ENCODE data around the gene POLR2E.

The POLR2E gene

GRCh38 chr19:1139126-1139525 is 44.0 kb upstream of the POLR2E start:
- H3K4me1 ChIP-seq, result no peaks in the 10 kb centered on the region
- TF ChIP-seq, protein P1, sequence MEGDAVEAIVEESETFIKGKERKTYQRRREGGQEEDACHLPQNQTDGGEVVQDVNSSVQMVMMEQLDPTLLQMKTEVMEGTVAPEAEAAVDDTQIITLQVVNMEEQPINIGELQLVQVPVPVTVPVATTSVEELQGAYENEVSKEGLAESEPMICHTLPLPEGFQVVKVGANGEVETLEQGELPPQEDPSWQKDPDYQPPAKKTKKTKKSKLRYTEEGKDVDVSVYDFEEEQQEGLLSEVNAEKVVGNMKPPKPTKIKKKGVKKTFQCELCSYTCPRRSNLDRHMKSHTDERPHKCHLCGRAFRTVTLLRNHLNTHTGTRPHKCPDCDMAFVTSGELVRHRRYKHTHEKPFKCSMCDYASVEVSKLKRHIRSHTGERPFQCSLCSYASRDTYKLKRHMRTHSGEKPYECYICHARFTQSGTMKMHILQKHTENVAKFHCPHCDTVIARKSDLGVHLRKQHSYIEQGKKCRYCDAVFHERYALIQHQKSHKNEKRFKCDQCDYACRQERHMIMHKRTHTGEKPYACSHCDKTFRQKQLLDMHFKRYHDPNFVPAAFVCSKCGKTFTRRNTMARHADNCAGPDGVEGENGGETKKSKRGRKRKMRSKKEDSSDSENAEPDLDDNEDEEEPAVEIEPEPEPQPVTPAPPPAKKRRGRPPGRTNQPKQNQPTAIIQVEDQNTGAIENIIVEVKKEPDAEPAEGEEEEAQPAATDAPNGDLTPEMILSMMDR (IDR thresholded peaks at IDR 0.05; ENCODE audit: low read depth, low read length), result no peak

GRCh38 chr19:1138121-1138520 is 42.9 kb upstream of the POLR2E start:
- H3K4me3 ChIP-seq (ENCODE audit: low read depth, low read length), result no peak overlapping the region
- no peak for DNase-seq
- H3K27me3 ChIP-seq, result no peaks in the 10 kb centered on the region
- H3K36me3 ChIP-seq, result peaks cover 7% of the 10 kb centered on the region
- TF ChIP-seq, protein P1 (IDR thresholded peaks at IDR 0.05; ENCODE audit: low read depth, low read length), result no peak
- H3K9me3 ChIP-seq, result no peaks in the 10 kb centered on the region
- no peaks in the 10 kb centered on the region for H3K4me1 ChIP-seq

More at GRCh38 chr19:1139126-1139525, 44.0 kb upstream of the POLR2E start:
- Histone ChIP-seq H3K9me3 (no peaks in the 10 kb centered on the region), H3K4me3 (ENCODE audit: low read depth, low read length) (no peak overlapping the region), H3K27me3 (no peaks in the 10 kb centered on the region), H3K36me3 (peaks cover 17% of the 10 kb centered on the region)
- no peak for DNase-seq

DNA sequence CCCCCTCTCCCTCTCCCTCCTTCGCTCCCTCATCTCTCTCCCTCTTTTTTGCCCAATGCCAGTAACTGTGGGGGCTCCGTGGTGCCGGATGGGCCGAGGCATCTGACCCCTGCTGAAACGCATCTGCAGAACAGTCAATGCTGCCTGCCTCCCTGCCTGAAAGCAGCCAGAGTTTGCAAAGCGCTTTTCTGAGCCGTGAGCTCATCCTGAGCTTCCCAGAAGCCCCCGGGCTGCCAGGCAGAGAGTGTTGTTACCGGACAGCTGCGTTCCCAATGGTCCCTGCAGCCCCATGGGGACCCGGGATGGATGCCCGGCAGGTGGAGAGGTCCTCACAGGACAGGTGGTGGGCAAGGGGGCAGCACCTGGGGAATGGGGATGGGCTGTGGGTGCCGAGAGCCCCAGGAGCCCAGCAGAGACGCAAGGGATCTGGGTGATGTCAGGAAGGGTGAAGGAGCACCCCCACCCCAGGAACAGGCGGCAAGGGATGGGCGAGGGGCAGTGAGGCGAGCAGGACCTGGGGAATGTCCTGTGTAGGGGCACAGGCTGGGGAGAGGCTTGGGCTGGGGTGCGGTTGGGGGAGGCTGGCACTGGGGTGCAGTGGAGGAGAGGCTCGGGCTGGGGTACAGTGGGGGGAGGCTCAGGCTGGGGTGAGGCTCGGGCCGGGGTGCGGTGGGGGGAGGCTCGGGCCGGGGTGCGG is 41.6 kb upstream of the POLR2E start:
- H3K27me3 ChIP-seq, result no peaks in the 10 kb centered on the region
- H3K4me3 ChIP-seq (ENCODE audit: low read depth, low read length), result no peak overlapping the region
- DNase-seq, result no peak
- H3K9me3 ChIP-seq, result no peaks in the 10 kb centered on the region
- peaks cover 3% of the 10 kb centered on the region; the same call in 1 of the 2 replicates for H3K36me3 ChIP-seq
- H3K4me1 ChIP-seq, result no peaks in the 10 kb centered on the region; the same call in 1 of the 2 replicates
- TF ChIP-seq, protein P1 (IDR thresholded peaks at IDR 0.05; ENCODE audit: low read depth, low read length), result no peak

- H3K4me1 ChIP-seq, result no peaks in the 10 kb centered on the region; the same call in 1 of the 2 replicates
- no peaks in the 10 kb centered on the region for H3K9me3 ChIP-seq
- no peaks in the 10 kb centered on the region for H3K27me3 ChIP-seq
- H3K36me3 ChIP-seq, result peaks cover 3% of the 10 kb centered on the region; the same call in 1 of the 2 replicates
- TF ChIP-seq, protein P1 (IDR thresholded peaks at IDR 0.05; ENCODE audit: low read depth, low read length), result no peak
- H3K4me3 ChIP-seq (ENCODE audit: low read depth, low read length), result no peak overlapping the region
- DNase-seq, result no peak
Observed at GRCh38 chr19:1136201-1136600, 41.0 kb upstream of the POLR2E start.

DNA sequence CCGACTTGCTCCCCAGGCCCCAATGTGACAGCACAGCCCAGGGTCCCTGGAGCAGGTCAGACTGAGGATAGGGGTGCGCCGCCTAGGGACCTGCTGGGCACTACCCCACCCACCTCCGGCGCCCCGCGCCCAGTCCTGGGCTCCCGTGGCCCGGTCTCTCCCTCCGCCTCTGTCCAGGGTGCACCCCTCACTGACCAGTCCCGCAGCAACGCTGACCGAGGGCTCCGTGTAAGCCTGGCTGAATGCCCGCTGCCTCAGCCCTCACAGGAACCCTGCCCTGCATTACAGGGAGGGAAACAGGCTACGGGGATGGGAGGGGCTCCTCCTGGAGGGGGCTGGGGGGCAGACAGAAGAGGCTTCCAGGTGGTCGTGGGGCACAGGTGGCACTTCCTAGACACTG is 40.3 kb upstream of the POLR2E start:
- Histone ChIP-seq H3K4me3 (ENCODE audit: low read depth, low read length) (no peak overlapping the region), H3K27me3 (no peaks in the 10 kb centered on the region), H3K9me3 (no peaks in the 10 kb centered on the region), H3K4me1 (no peaks in the 10 kb centered on the region; the same call in 1 of the 2 replicates), H3K36me3 (peaks cover 3% of the 10 kb centered on the region; the same call in 1 of the 2 replicates)
- TF ChIP-seq, protein P1 (IDR thresholded peaks at IDR 0.05; ENCODE audit: low read depth, low read length), result no peak
- no peak for DNase-seq

DNA sequence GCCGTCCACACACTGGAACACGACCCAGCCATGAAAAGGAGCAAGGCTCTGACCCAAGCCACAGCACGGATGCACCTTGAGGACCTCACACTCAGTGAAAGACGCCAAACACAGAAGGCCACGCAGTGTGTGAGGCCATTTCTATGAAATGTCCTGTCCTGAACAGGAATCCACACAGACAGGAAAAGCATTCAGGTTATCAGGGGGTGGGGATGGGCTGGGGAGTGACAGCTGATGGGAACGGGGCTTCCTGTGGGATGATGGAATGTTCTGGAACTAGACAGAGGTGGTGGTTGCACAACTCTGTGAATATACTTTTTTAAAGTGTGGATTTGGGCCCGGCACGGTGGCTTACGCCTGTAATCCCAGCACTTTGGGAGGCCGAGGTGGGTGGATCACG is 39.3 kb upstream of the POLR2E start:
- no peaks in the 10 kb centered on the region for H3K9me3 ChIP-seq
- peaks cover 3% of the 10 kb centered on the region; the same call in 1 of the 2 replicates for H3K36me3 ChIP-seq
- H3K27me3 ChIP-seq, result no peaks in the 10 kb centered on the region
- no peak for DNase-seq
- H3K4me3 ChIP-seq (ENCODE audit: low read depth, low read length), result no peak overlapping the region
- TF ChIP-seq, protein P1 (IDR thresholded peaks at IDR 0.05; ENCODE audit: low read depth, low read length), result no peak
- no peaks in the 10 kb centered on the region; the same call in 1 of the 2 replicates for H3K4me1 ChIP-seq
